Measurements from ENCODE around the gene NCAPD2. TPM values are rescaled to one million over a fixed set of nuclear protein-coding genes. Genes with fewer than 3 reads are reported as not detected.
"Not testable (repeated sequence)": the region's sequence is repeated elsewhere in the genome, so short reads cannot be mapped to it uniquely, and the experiment has no call there.

Gene NCAPD2
- total RNA-seq, 1 experiment from 2014 or later, result 94.7 TPM

- intact Hi-C loops (cut with micrococcal nuclease; ENCODE audit: unreplicated experiment), result loop anchor here (5.0 kb wide), 1 partner anchor 260 kb away; no protein-coding TSS in a partner anchor
- H3K27ac Mint-ChIP-seq (ENCODE audit: unreplicated experiment), result no peak overlapping the region
- CTCF ChIA-PET, result no interaction called here
- no peaks in the 10 kb centered on the region for H3K27me3 Mint-ChIP-seq (ENCODE audit: unreplicated experiment)
- DNase-seq, result no peak
- TF ChIP-seq CTCF (IDR thresholded peaks at IDR 0.05; ENCODE audit: unreplicated experiment), result no peak
- no peak overlapping the region for H3K4me3 Mint-ChIP-seq (ENCODE audit: low read depth, unreplicated experiment)
- H3K4me1 Mint-ChIP-seq (ENCODE audit: low read depth, unreplicated experiment), result peaks cover 18% of the 10 kb centered on the region
- BruUV-seq (replicated peaks), result no TSS peak
- H3K36me3 Mint-ChIP-seq (ENCODE audit: insufficient read depth, unreplicated experiment), result peaks cover 23% of the 10 kb centered on the region
- H3K9me3 Mint-ChIP-seq (ENCODE audit: low read depth, unreplicated experiment), result no peaks in the 10 kb centered on the region
Observed at GRCh38 chr12:6471989-6472360, 21.9 kb upstream of the NCAPD2 start.

GRCh38 chr12:6472491-6472890 is 21.4 kb upstream of the NCAPD2 start:
- Mint-ChIP-seq H3K9me3 (ENCODE audit: low read depth, unreplicated experiment) (no peaks in the 10 kb centered on the region), H3K36me3 (ENCODE audit: insufficient read depth, unreplicated experiment) (peaks cover 23% of the 10 kb centered on the region), H3K27ac (ENCODE audit: unreplicated experiment) (no peak overlapping the region), H3K27me3 (ENCODE audit: unreplicated experiment) (no peaks in the 10 kb centered on the region), H3K4me3 (ENCODE audit: low read depth, unreplicated experiment) (no peak overlapping the region), H3K4me1 (ENCODE audit: low read depth, unreplicated experiment) (peaks cover 18% of the 10 kb centered on the region)
- no peak for TF ChIP-seq CTCF (IDR thresholded peaks at IDR 0.05; ENCODE audit: unreplicated experiment)
- no TSS peak for BruUV-seq (replicated peaks)
- no peak for DNase-seq
- intact Hi-C loops (cut with micrococcal nuclease; ENCODE audit: unreplicated experiment), result loop anchor here (5.0 kb wide), 1 partner anchor 260 kb away; no protein-coding TSS in a partner anchor
- CTCF ChIA-PET, result no interaction called here

- intact Hi-C loops (cut with micrococcal nuclease; ENCODE audit: unreplicated experiment), result not testable (repeated sequence)
Observed at GRCh38 chr12:6475233-6475975, 18.5 kb upstream of the NCAPD2 start.

GRCh38 chr12:6476489-6476888 is 17.4 kb upstream of the NCAPD2 start:
- Mint-ChIP-seq H3K9me3 (ENCODE audit: low read depth, unreplicated experiment) (no peaks in the 10 kb centered on the region), H3K36me3 (ENCODE audit: insufficient read depth, unreplicated experiment) (peaks cover under 1% of the 10 kb centered on the region), H3K27ac (ENCODE audit: unreplicated experiment) (no peak overlapping the region), H3K27me3 (ENCODE audit: unreplicated experiment) (peaks cover 17% of the 10 kb centered on the region), H3K4me3 (ENCODE audit: low read depth, unreplicated experiment) (no peak overlapping the region), H3K4me1 (ENCODE audit: low read depth, unreplicated experiment) (peaks cover under 1% of the 10 kb centered on the region)
- CTCF ChIA-PET, result no interaction called here
- BruUV-seq (replicated peaks), result no TSS peak
- no peak for TF ChIP-seq CTCF (IDR thresholded peaks at IDR 0.05; ENCODE audit: unreplicated experiment)
- intact Hi-C loops (cut with micrococcal nuclease; ENCODE audit: unreplicated experiment), result no loop called here
- DNase-seq, result no peak

More at GRCh38 chr12:6475233-6475975, 18.5 kb upstream of the NCAPD2 start:
- H3K27ac Mint-ChIP-seq (ENCODE audit: unreplicated experiment); CTCF ChIA-PET; H3K4me1 Mint-ChIP-seq (ENCODE audit: low read depth, unreplicated experiment); H3K4me3 Mint-ChIP-seq (ENCODE audit: low read depth, unreplicated experiment); H3K9me3 Mint-ChIP-seq (ENCODE audit: low read depth, unreplicated experiment); DNase-seq; BruUV-seq (replicated peaks): not testable (repeated sequence)
- Mint-ChIP-seq H3K27me3 (ENCODE audit: unreplicated experiment) (peaks cover 17% of the 10 kb centered on the region), H3K36me3 (ENCODE audit: insufficient read depth, unreplicated experiment) (peaks cover 12% of the 10 kb centered on the region)

GRCh38 chr12:6477601-6478377 is 16.1 kb upstream of the NCAPD2 start:
- H3K27ac Mint-ChIP-seq (ENCODE audit: unreplicated experiment); H3K9me3 Mint-ChIP-seq (ENCODE audit: low read depth, unreplicated experiment); H3K36me3 Mint-ChIP-seq (ENCODE audit: insufficient read depth, unreplicated experiment); H3K4me3 Mint-ChIP-seq (ENCODE audit: low read depth, unreplicated experiment); BruUV-seq (replicated peaks); CTCF ChIA-PET; intact Hi-C loops (cut with micrococcal nuclease; ENCODE audit: unreplicated experiment); DNase-seq; H3K4me1 Mint-ChIP-seq (ENCODE audit: low read depth, unreplicated experiment): not testable (repeated sequence)
- H3K27me3 Mint-ChIP-seq (ENCODE audit: unreplicated experiment), result peaks cover 17% of the 10 kb centered on the region

All from Calu3 (cell line).